T-cell (primary cell): ENCODE results near the gene ST7. TPM values are rescaled to one million over a fixed set of nuclear protein-coding genes. Genes with fewer than 3 reads are reported as not detected.

ENCODE experiments used
- ATAC-seq, 4 experiments: fragments of 200-7000 bp in 3 of 4; fragments of 150-1000 bp in 1 of 4; cut with Tn5 transposase; replicated peaks in 1 of 4; 1 replicate in 3 of 4; 2 replicates in 1 of 4; pipeline ENCODE4 v1.10.0; 2021; ENCODE audit warnings: moderate library complexity in 3 of 4, mild to moderate bottlenecking in 2 of 4, moderate number of reproducible peaks in 1 of 4
- CTCF ChIA-PET, 2 donors: fragments of 300-600 bp; sonication (Branson Sonifier 250); formaldehyde crosslinking; loops; one replicate each; lab custom pipeline; 2022; ENCODE audit warnings: antibody characterized with exemption in 2 of 2; lab: Charles Lee
- POLR2A ChIA-PET, 2 donors: fragments of 300-600 bp; sonication (Branson Sonifier 250); formaldehyde crosslinking; loops; one replicate each; lab custom pipeline; 2022; ENCODE audit warnings: antibody characterized with exemption in 2 of 2; lab: Charles Lee
- DNase-seq, 35 experiments: peaks; one replicate each; pipeline versions ENCODE4 v3.0.0 to v3.0.0-alpha.2; 2013 to 2023
- H3K27ac ChIP-seq: one replicate; pipeline ENCODE4 v1.5.1; 2013; ENCODE audit warnings: low read length
- H3K27me3 ChIP-seq, 2 experiments: replicated peaks in 1 of 2; 1 replicate in 1 of 2; 2 replicates in 1 of 2; pipeline versions ENCODE4 v1.6.1 to v1.7.0; 2013; ENCODE audit warnings: low read length in 1 of 2, mixed read lengths in 1 of 2; ENCODE audit not compliant: control insufficient read depth in 2 of 2, insufficient read depth in 2 of 2; ENCODE audit errors: extremely low read depth in 1 of 2
- H3K36me3 ChIP-seq, 2 donors: 1 replicate in 1 of 2; 2 replicates in 1 of 2; pipeline versions ENCODE4 v1.6.1 to v1.7.0; 2013; ENCODE audit warnings: low read length in 1 of 2; ENCODE audit not compliant: control insufficient read depth in 2 of 2, insufficient read depth in 1 of 2; ENCODE audit errors: extremely low read depth in 1 of 2
- H3K4me1 ChIP-seq, 2 experiments: 1 replicate in 1 of 2; 2 replicates in 1 of 2; pipeline versions ENCODE4 v1.6.1 to v1.7.0; 2013; ENCODE audit warnings: low read length in 2 of 2, mixed read lengths in 1 of 2; ENCODE audit not compliant: insufficient read depth in 2 of 2, control insufficient read depth in 1 of 2; ENCODE audit errors: extremely low read depth in 1 of 2
- H3K4me3 ChIP-seq, 2 donors: 1 replicate in 1 of 2; 2 replicates in 1 of 2; pipeline versions ENCODE4 v1.5.1 to v1.7.0; 2013; ENCODE audit warnings: mild to moderate bottlenecking in 2 of 2, low read length in 1 of 2, moderate library complexity in 1 of 2; ENCODE audit not compliant: control insufficient read depth in 1 of 2; ENCODE audit errors: extremely low read depth in 1 of 2
- H3K9me3 ChIP-seq: 2 replicates; pipeline ENCODE4 v1.7.0; 2013
- H3K27ac Mint-ChIP-seq, 2 donors: one replicate each; pipeline ENCODE4 v1.8.0; 2020 to 2021; ENCODE audit warnings: mild to moderate bottlenecking in 2 of 2, mixed read lengths in 2 of 2
- H3K27me3 Mint-ChIP-seq, 2 donors: one replicate each; pipeline ENCODE4 v1.8.0; 2021 to 2022; ENCODE audit warnings: mixed read lengths in 2 of 2
- H3K36me3 Mint-ChIP-seq: one replicate; pipeline ENCODE4 v1.8.0; 2021; ENCODE audit warnings: mixed read lengths
- H3K4me1 Mint-ChIP-seq, 3 donors: one replicate each; pipeline ENCODE4 v1.8.0; 2020 to 2022; ENCODE audit warnings: mixed read lengths in 3 of 3, mild to moderate bottlenecking in 1 of 3
- H3K4me3 Mint-ChIP-seq, 3 donors: one replicate each; pipeline ENCODE4 v1.8.0; 2020 to 2022; ENCODE audit warnings: mild to moderate bottlenecking in 3 of 3, mixed read lengths in 3 of 3, moderate library complexity in 3 of 3
- H3K9me3 Mint-ChIP-seq, 3 donors: one replicate each; pipeline ENCODE4 v1.8.0; 2020 to 2022; ENCODE audit warnings: mixed read lengths in 3 of 3
- WGBS: methylation state at CpG from one replicate; pipeline ENCODE4 v1.1.5; 2013; ENCODE audit warnings: missing lambda C conversion rate; ENCODE audit not compliant: insufficient coverage; 5-methylcytosine and 5-hydroxymethylcytosine counted together
- total RNA-seq, 35 experiments: library from RNA in 6 of 35; stranded (reverse) in 6 of 35; fragments of 120-200 nt in 1 of 35; gene quantifications; one replicate each; pipeline versions ENCODE4 v1.2.1 to v1.2.4 and lab custom pipeline; 2013 to 2026

Gene ST7
- total RNA-seq, 5 donors from 2014 or later (not counting 1 experiment from before 2014, with no cell fraction given) = 3.3 to 6.1 (median 4.4) TPM

- Histone ChIP-seq H3K4me3 (no peak overlapping the region), H3K27ac (no peak overlapping the region), H3K4me1 (no peaks in the 10 kb centered on the region), H3K27me3 (no peaks in the 10 kb centered on the region), H3K9me3 (no peaks in the 10 kb centered on the region), H3K36me3 (no peaks in the 10 kb centered on the region)
- DNase-seq (no peak), ATAC-seq (no peak)
- Mint-ChIP-seq H3K4me3 (no peak overlapping the region), H3K36me3 (peaks cover 22% of the 10 kb centered on the region), H3K9me3 (no peaks in the 10 kb centered on the region), H3K27ac (no peak overlapping the region), H3K27me3 (no peaks in the 10 kb centered on the region), H3K4me1 (peaks cover 3 to 8% (median 3%) of the 10 kb centered on the region in 3 donors)
- no CpG with 5 or more reads among the region's 2 CpGs for WGBS
- ChIA-PET POLR2A (no interaction called here), CTCF (interaction anchor here (1.3 to 1.6 kb wide), 5 partner anchors 7 to 147 kb away, joined by 3 to 10 read pairs (median 6); no protein-coding TSS in a partner anchor)
These were observed 181.7 kb downstream of the ST7 start for GRCh38 chr7:117134889-117135552.

- ChIA-PET POLR2A (no interaction called here), CTCF (interaction anchor here (1.3 to 1.6 kb wide), 4 partner anchors 8 to 10 kb away, joined by 3 to 7 read pairs (median 3); no protein-coding TSS in a partner anchor)
- DNase-seq (no peak), ATAC-seq (no peak)
- no peaks in the 10 kb centered on the region for H3K9me3 Mint-ChIP-seq
- Histone ChIP-seq H3K27me3 (no peaks in the 10 kb centered on the region), H3K4me1 (no peaks in the 10 kb centered on the region), H3K4me3 (no peak overlapping the region), H3K9me3 (no peaks in the 10 kb centered on the region), H3K27ac (no peak overlapping the region), H3K36me3 (no peaks in the 10 kb centered on the region)
- 100% methylated on average over 1 of the region's 1 CpG for WGBS
- no peaks in the 10 kb centered on the region for H3K27me3 Mint-ChIP-seq
- no peak overlapping the region for H3K27ac Mint-ChIP-seq
- no peak overlapping the region for H3K4me3 Mint-ChIP-seq
- H3K36me3 Mint-ChIP-seq = peaks cover 26% of the 10 kb centered on the region
- H3K4me1 Mint-ChIP-seq = peaks cover 3 to 8% (median 3%) of the 10 kb centered on the region in 3 donors
These were observed 182.2 kb downstream of the ST7 start for GRCh38 chr7:117135553-117135891.

GRCh38 chr7:117137868-117138267 is 184.6 kb downstream of the ST7 start:
- DNase-seq (no peak), ATAC-seq (no peak)
- no peaks in the 10 kb centered on the region for H3K4me1 ChIP-seq
- no peak overlapping the region for H3K4me3 ChIP-seq
- POLR2A ChIA-PET = interaction anchor here in 1 of 2 donors (0.5 kb wide), 1 partner anchor 129 kb away, joined by 16 read pairs; no protein-coding TSS in a partner anchor
- CTCF ChIA-PET = no interaction called here
- Mint-ChIP-seq H3K27ac (no peak overlapping the region), H3K4me3 (no peak overlapping the region), H3K4me1 (peaks cover 3 to 8% (median 3%) of the 10 kb centered on the region in 3 donors), H3K27me3 (no peaks in the 10 kb centered on the region), H3K9me3 (no peaks in the 10 kb centered on the region), H3K36me3 (peaks cover 27% of the 10 kb centered on the region)
- no peaks in the 10 kb centered on the region for H3K27me3 ChIP-seq
- no peaks in the 10 kb centered on the region for H3K9me3 ChIP-seq
- no peak overlapping the region for H3K27ac ChIP-seq
- H3K36me3 ChIP-seq = no peaks in the 10 kb centered on the region
- no CpG with 5 or more reads among the region's 3 CpGs for WGBS

GRCh38 chr7:117138495-117138894 is 185.2 kb downstream of the ST7 start:
- peaks cover 33% of the 10 kb centered on the region for H3K36me3 Mint-ChIP-seq
- no peak overlapping the region for H3K27ac ChIP-seq
- no peaks in the 10 kb centered on the region for H3K27me3 ChIP-seq
- no peaks in the 10 kb centered on the region for H3K9me3 ChIP-seq
- no peak overlapping the region for H3K4me3 ChIP-seq
- no peak overlapping the region for H3K27ac Mint-ChIP-seq
- ChIA-PET CTCF (no interaction called here), POLR2A (interaction anchor here in 1 of 2 donors (0.5 kb wide), 1 partner anchor 129 kb away, joined by 16 read pairs; no protein-coding TSS in a partner anchor)
- H3K27me3 Mint-ChIP-seq = no peaks in the 10 kb centered on the region
- H3K4me1 Mint-ChIP-seq = peaks cover 3 to 8% (median 3%) of the 10 kb centered on the region in 3 donors
- H3K9me3 Mint-ChIP-seq = no peaks in the 10 kb centered on the region
- H3K4me1 ChIP-seq = no peaks in the 10 kb centered on the region
- H3K36me3 ChIP-seq = no peaks in the 10 kb centered on the region
- H3K4me3 Mint-ChIP-seq = no peak overlapping the region
- ATAC-seq (no peak), DNase-seq (no peak)
- WGBS = 73% methylated on average over 1 of the region's 3 CpGs

GRCh38 chr7:117138981-117139380 is 185.7 kb downstream of the ST7 start:
- peaks cover 29% of the 10 kb centered on the region for H3K36me3 Mint-ChIP-seq
- ChIA-PET POLR2A (no interaction called here), CTCF (no interaction called here)
- Histone ChIP-seq H3K4me1 (no peaks in the 10 kb centered on the region), H3K9me3 (no peaks in the 10 kb centered on the region), H3K27ac (no peak overlapping the region), H3K4me3 (no peak overlapping the region), H3K36me3 (no peaks in the 10 kb centered on the region), H3K27me3 (no peaks in the 10 kb centered on the region)
- WGBS = no CpG with 5 or more reads among the region's 1 CpG
- H3K27me3 Mint-ChIP-seq = no peaks in the 10 kb centered on the region
- DNase-seq (no peak), ATAC-seq (no peak)
- no peaks in the 10 kb centered on the region for H3K9me3 Mint-ChIP-seq
- H3K4me3 Mint-ChIP-seq = no peak overlapping the region
- H3K4me1 Mint-ChIP-seq = peaks cover 3 to 8% (median 3%) of the 10 kb centered on the region in 3 donors
- H3K27ac Mint-ChIP-seq = no peak overlapping the region

GRCh38 chr7:117139397-117139984 is 186.2 kb downstream of the ST7 start:
- Mint-ChIP-seq H3K4me1 (peaks cover 3 to 7% (median 3%) of the 10 kb centered on the region in 3 donors), H3K27ac (no peak overlapping the region), H3K4me3 (no peak overlapping the region), H3K9me3 (no peaks in the 10 kb centered on the region), H3K36me3 (peaks cover 25% of the 10 kb centered on the region), H3K27me3 (no peaks in the 10 kb centered on the region)
- no peaks in the 10 kb centered on the region for H3K4me1 ChIP-seq
- H3K27me3 ChIP-seq = no peaks in the 10 kb centered on the region
- POLR2A ChIA-PET = no interaction called here
- CTCF ChIA-PET = no interaction called here
- no peak for DNase-seq
- H3K9me3 ChIP-seq = no peaks in the 10 kb centered on the region
- H3K4me3 ChIP-seq = no peak overlapping the region
- WGBS = 100% methylated on average over 1 of the region's 3 CpGs
- H3K27ac ChIP-seq = no peak overlapping the region
- no peaks in the 10 kb centered on the region for H3K36me3 ChIP-seq
- ATAC-seq = no peak
